NCI-H146 treated with DMSO at 0.1 percent for 48 hours (cell line): Measurements from ENCODE around the gene EIF4B.

Experiments
- DNase-seq: peaks from one replicate; lab custom pipeline; 2025; ENCODE audit not compliant: unreplicated experiment; lab: John Stamatoyannopoulos, UW

EIF4B gene

DNA sequence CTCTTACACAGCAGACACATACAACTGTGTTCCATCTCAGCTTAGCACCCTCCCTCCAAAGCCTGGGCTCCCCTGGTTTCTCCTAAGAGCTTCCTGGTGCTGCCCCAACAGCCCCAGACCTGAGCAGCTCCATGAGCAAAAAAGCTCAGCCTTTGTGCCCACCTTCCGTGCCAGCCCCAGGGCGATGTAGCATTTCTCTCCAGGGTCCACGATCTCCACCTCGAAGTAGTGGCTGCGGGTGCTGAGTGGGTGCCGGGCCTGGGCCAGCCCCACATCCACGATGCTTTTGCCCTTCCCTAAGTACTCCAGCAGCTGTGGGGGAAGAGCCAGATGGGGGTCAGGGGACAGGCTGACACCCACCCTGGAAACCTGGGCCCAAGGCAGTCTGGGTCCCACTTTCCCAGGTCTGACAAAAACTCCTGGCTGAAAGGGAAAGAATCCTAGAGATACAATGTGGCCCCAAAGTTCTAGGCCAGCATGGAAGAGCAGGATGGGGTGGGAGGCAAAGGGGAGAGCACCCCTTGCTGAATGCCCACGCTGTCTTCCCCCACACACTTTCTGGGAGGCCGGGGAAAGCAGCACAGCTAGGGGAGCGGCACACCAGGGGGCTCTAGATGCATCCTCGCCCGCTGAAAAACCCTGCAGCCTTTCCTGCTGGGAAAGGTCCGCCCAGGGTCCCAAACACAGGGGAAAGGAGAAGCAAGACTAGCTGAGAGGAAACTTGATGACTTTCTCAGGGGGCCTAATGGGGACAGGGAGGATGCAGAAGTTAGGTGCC, 61.9 kb downstream of the EIF4B start:
- no peak for DNase-seq

DNA sequence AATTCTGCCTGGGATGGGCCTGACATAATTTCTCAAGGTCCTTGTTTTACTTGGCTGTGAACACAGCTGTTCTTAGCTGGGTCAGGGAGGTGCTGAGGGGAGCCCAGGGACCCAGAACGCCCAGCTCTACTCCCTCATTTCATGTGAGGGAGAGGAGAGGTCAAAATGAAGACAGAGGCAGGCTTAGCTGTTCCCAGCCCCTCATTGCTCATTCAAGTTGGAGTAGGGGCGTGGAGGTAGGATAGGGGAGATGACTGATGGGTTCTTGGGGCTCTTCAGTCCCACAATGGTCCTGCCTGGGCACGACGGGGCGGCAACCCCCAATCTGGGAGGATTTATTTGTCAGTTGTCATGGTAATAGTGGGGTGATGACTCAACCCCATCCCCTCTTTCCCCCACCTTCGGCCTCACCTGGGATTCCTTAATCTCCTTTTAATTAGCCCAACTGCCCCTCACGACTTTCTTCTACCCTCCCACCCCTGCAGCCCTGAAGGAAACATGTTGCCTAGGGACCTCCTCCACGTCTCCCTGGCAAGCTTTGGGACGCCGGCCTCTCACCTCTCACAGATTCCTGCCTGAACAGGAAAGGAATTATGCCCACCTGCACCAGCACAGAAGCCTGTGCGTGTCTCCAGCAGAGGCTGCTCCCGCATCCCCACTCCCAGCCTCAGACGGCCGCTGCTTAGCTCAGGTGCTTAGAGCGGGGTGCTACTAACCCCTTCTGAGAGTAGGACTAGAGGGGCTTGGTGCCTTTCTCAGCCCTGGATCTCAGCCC, 62.7 kb downstream of the EIF4B start:
- DNase-seq = no peak

GRCh38 chr12:53069621-53070410, 63.6 kb downstream of the EIF4B start:
- no peak for DNase-seq

DNA sequence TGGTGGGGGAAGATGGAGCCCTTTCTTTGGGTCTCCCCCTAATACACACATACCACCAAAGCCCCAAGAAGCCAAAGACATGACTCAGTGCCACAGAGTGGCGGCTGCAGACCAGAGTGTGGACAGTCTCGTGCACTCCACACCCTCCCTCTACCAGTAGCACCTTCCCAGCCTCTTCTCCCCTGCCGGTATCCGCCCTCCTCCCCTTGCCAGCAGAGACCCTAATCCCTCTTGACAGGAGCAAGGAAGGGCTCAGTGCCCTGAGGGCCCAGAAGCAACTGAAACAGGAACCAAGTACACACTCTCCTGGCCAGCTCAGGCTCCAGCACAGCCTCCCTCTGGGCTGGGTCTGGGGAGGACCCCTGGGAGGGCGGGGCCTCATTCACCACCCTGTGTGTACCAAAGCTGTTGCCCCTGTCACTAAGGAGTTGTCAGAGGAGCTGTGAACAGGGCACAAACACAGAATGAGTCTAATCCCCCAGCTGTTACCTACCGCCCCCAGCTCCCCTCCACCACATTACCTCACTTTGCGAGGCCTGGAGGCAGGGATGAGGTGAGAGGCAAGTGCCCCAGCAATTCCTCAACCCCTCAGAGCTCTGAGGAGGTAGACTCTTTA, 64.7 kb downstream of the EIF4B start:
- no peak for DNase-seq

- no peak for DNase-seq
Measured at GRCh38 chr12:53071591-53072551, 65.6 kb downstream of the EIF4B start.

GRCh38 chr12:53073881-53074280, 67.6 kb downstream of the EIF4B start:
- no peak for DNase-seq

DNA sequence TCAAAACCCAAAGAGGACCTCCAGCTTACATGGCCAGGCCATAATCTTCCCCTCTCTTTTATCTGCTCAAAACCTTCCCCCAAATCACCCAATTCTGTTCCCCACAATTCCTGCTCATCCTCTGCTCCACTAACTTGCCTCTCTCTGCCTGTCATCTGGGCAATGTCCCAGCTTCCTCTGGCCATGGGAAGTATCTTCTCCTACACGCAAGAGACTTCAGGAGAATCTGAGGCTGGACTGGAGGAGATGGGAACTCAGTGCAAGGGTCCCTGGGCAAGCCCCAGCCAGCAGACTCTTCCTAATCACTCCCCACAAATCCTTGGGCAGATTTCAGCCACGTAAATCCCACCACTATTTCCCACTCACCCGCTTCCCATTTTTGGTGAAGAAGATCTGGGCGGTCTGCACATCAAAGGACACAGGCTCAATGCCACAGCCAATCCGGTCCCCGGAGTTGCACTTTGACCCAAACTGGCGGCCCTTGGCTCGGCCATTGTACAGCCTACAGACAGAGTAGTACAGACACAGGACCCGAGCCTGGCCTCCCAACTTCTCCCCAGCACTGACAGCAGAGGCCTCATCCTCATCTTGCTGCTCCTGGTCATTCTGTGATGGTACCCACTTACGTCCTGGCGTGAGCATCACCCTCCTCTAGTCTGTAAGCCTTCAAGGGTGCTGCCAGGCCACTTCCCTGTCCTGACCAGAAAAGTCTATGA, 68.2 kb downstream of the EIF4B start:
- no peak for DNase-seq

DNA sequence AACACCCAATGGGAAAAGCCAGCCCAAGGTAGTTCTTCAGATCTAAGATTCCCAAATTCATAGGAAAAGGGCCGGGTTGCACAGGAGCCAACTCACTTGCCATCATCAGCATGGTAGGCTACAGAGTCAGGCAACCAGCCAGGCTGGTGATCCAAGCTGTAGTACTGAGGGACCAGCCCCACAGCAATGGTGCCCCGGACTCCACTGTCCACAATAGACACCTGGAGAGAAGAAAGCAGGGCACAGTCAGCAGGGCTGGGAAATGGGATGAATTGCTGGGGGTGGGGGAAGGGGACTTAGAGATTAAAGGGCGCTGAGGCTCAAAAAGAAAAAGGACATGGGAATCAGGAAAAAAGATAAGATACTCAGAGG, 68.7 kb downstream of the EIF4B start:
- DNase-seq = no peak

GRCh38 chr12:53076461-53076860, 70.2 kb downstream of the EIF4B start:
- DNase-seq = no peak

DNA sequence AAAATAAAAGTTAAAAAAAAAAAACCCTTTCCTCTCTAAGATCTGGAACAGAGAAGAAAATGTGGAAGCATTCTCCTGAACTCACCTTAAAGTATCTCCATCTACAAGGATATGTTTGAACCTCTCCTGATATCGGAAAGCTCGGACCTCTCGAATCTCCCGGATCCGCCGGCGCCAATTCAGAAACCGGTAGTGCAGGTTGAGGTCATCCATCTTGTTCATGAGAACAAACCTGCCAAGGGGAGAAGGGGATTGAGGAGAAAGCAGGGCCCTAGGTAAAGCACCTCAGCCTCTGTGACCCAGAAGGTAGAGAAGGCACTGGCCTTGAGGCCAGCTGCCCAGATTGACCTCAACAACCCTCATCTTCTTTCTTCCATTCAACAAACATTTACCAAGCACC, 70.8 kb downstream of the EIF4B start:
- no peak for DNase-seq

- no peak for DNase-seq
Measured at GRCh38 chr12:53078425-53079225, 72.4 kb downstream of the EIF4B start.

DNA sequence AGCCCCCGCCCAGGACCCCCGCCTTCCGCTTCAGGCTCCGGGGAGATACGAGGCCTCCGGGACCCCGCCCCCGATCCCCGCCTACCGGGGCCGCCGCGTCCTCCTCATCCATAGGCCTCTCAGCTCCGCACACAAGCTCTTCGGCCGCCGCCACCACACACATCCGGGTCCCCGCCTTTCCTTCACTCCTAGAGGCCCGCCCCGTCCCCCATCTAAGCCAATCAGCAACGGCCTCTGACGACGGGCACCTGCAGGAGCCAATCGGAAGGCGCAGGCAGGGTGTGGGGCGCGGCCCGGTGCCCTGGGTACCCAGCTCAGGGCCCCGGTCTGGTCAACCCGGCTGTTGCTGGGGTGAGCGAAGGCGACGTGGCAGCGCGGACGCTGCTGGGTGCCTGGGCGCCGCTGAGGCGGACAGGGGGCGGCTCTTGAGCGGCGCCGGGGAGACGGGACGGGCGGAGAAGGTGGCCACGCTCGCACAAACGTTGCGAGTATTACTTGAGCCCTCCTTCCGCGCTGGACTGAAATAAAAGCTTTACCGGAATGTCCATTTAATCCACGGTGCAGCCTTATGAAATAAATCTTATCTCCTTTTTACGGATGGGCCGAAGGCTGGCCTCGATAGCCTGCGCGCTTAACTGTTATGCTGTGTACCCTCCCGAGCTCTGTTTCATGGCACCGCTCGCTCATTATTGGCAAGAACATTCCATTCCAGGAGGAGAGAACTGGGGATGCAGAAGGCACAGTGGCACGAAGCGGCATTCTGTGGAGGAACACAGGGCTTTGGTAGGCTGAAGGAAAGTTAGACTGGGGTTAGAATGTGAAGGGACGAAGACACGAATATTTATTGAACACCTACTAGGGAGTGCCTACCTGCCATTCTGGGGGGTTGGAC, 73.2 kb downstream of the EIF4B start, which contains the start of gene SPRYD3:
Gene SPRYD3, minus strand, starts transcription at position 165 of the 892 bp plus-strand sequence. Its CDS starts 57 bp downstream, at position 108.
- DNase-seq = peak; percentile 96

DNA sequence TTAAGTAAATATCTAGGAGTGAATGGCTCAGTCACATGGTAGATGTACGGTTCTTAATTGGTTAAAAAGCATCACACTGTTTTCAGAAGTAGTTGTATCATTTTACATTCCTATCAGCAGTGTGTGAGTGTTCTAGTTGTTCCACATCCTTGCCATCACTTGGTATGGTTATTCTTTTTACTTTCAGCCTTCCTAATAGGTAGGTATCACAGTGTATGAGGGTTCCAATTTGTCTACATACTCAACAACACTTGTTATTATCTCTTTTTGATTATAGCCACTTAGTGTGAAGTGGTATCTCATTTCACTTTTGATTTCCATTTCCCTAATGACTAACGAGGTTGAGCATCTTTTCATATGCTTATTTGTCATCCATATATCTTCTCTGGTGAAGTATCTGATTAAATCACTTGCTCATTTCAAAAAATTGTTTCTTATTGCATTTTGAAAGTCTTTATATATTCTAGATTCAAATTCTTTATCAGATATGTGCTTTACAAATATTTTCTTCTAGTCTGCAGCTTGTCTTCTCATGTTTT, 76.5 kb downstream of the EIF4B start:
- no peak for DNase-seq

DNA sequence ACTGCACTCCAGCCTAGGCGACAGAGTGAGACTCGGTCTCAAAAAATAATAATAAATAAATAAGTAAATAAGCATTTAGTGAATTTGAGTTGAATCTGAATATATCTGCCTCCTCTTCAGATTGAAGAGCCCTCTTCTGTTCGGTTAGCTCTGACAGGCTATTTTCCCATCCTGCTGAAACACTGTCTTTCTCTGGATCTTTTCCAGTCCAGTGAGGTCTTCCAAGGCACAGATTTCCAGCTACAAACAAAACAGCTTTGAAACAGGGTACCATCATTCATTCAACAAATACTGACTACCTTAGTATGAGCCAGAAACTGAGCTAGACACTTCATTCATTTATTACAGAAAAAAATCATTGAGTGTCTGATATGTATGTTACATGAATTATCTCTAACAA, 80.1 kb downstream of the EIF4B start:
- DNase-seq = no peak

DNA sequence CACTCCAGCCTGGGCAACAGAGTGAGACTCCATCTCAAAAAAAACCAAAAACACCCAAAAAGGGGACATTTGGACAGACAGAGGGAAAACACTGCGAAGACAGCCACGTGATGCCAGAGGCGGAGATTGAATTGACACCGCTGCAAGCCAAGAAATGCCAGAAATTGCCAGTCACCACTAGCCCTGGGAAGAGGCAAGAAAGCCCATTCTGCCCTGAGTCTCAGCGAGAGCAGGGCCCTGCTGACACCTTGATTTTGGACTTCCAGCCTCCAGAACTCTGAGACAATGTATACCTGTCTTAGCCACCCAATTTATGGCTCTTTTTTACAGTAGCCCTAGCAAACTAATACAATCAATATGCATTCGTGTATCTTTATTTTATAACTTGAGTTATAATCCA, 83.8 kb downstream of the EIF4B start:
- DNase-seq = no peak

DNA sequence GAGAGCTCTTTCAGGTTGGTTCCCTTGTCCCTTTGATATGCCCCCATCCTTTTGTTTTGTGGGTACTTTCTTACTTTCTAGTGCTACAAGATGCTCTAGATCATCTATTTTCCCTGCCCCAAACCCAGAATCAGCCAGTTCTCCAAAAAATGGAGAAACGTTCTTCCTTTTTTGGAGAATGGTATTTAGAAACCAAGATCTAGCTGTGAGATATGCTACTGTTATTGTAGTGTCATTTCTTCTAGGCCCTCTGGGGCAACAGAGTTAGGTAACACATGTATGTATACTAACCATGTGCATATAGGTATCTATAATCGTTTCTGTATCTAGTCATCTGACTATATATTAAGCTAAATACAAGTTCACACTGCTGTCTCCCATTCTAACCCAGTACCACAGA, 84.3 kb downstream of the EIF4B start:
- DNase-seq = no peak

GRCh38 chr12:53091756-53092155, 85.5 kb downstream of the EIF4B start:
- no peak for DNase-seq
